GM23248 (cell line): ENCODE results near the gene DYRK1A.

Experiments
- EZH2 ChIP-seq: fragments of 200-600 bp; sonication (generic); IDR thresholded peaks from 2 replicates; pipeline ENCODE4 v1.6.1; 2018; ENCODE audit warnings: antibody characterized with exemption, mild to moderate bottlenecking; ENCODE audit not compliant: insufficient read depth, poor library complexity, severe bottlenecking
- EZH2phosphoT487 ChIP-seq: fragments of 200-600 bp; sonication (generic); IDR thresholded peaks from 2 replicates; pipeline ENCODE4 v1.6.1; 2018; ENCODE audit warnings: antibody characterized with exemption, moderate library complexity, mild to moderate bottlenecking, low read depth; ENCODE audit not compliant: insufficient read depth

DNA sequence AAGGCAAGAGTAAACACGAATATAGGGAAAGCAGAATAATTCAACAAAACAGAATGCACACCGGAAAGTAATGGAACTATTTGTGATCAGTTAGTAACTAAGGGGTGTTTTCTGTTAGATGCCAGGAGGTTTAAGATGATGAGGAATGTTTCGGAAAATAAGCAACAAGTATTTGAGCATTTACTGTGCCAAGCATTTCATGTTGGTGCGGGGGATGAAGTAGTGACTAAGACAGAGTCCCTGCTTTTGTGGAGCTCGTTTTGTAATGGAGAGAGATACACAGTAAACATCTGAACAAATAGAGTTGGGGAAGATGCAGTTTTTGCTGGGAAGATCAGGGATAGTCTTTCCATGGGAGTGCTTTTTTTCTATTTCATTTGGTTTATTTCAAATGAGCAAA lies 78.7 kb downstream of the DYRK1A start:
- TF ChIP-seq EZH2: no peak
- TF ChIP-seq EZH2phosphoT487: no peak
